HS-27A (cell line): ENCODE data around the gene FAM9B.

Source experiments
- DNase-seq: peaks from one replicate; pipeline ENCODE4 v3.0.0-alpha.2; 2012; ENCODE audit warnings: low read depth, missing footprints

FAM9B gene

GRCh38 chrX:8980756-8981155 is 53.2 kb downstream of the FAM9B start:
- no peak for DNase-seq
